NCI-H1436 (cell line): Measurements from ENCODE around the gene GDF15.
"Not testable (repeated sequence)": the region's sequence is repeated elsewhere in the genome, so short reads cannot be mapped to it uniquely, and the experiment has no call there.

Experiments
- DNase-seq: peaks from one replicate; lab custom pipeline; 2025; lab: John Stamatoyannopoulos, UW

The GDF15 gene

GRCh38 chr19:18364277-18364825 is 21.6 kb upstream of the GDF15 start:
- DNase-seq: not testable (repeated sequence)

- peak; percentile 53 for DNase-seq
Observed at GRCh38 chr19:18364826-18365528, 21.0 kb upstream of the GDF15 start.

- DNase-seq: no peak
Observed at GRCh38 chr19:18366021-18366435, 19.9 kb upstream of the GDF15 start.

- no peak for DNase-seq
Observed at GRCh38 chr19:18368504-18369222, 17.3 kb upstream of the GDF15 start.

- no peak for DNase-seq
Observed at GRCh38 chr19:18373407-18373891, 12.5 kb upstream of the GDF15 start.

- peak; percentile 72 for DNase-seq
Observed at GRCh38 chr19:18373892-18374629, 11.9 kb upstream of the GDF15 start.

- DNase-seq: no peak
Observed at GRCh38 chr19:18377026-18377425, 8.9 kb upstream of the GDF15 start.

- peak; percentile 20 for DNase-seq
Observed at GRCh38 chr19:18379803-18380747, 5.9 kb upstream of the GDF15 start.

- DNase-seq: no peak
Observed at GRCh38 chr19:18380843-18381242, 5.1 kb upstream of the GDF15 start.

GRCh38 chr19:18383622-18384021 is 2.3 kb upstream of the GDF15 start:
- DNase-seq: not testable (repeated sequence)

- no peak for DNase-seq
Observed at GRCh38 chr19:18384775-18385174, 1.2 kb upstream of the GDF15 start.

- DNase-seq: no peak
Observed at GRCh38 chr19:18385359-18385674, 641 bp upstream of the GDF15 start.

- no peak for DNase-seq
Observed at GRCh38 chr19:18386543-18387271, 749 bp downstream of the GDF15 start.

GRCh38 chr19:18388100-18388959 is 2.4 kb downstream of the GDF15 start:
- peak; percentile 34 for DNase-seq

- no peak for DNase-seq
Observed at GRCh38 chr19:18388960-18389725, 3.2 kb downstream of the GDF15 start.

- DNase-seq: no peak
Observed at GRCh38 chr19:18389726-18390064, 3.7 kb downstream of the GDF15 start.

- DNase-seq: no peak
Observed at GRCh38 chr19:18390065-18390907, 4.3 kb downstream of the GDF15 start.

- DNase-seq: no peak
Observed at GRCh38 chr19:18391509-18392075, 5.6 kb downstream of the GDF15 start.
